ENCODE results near the gene ARFGAP3.

ARFGAP3 gene

GRCh38 chr22:42855211-42855610, 1.9 kb downstream of the ARFGAP3 start:
- Histone ChIP-seq H3K4me1 (ENCODE audit: control insufficient read depth, low read length) (peaks cover 11% of the 10 kb centered on the region), H3K4me2 (ENCODE audit: low read length) (no peak overlapping the region), H3K27ac (ENCODE audit: low read depth, low read length) (no peak overlapping the region), H4K20me1 (ENCODE audit: control insufficient read depth, insufficient read depth, low read depth, low read length) (no peaks in the 10 kb centered on the region), H3K27me3 (ENCODE audit: control insufficient read depth, low read length) (no peaks in the 10 kb centered on the region), H3K4me3 (ENCODE audit: low read length) (no peak overlapping the region), H3K36me3 (ENCODE audit: control insufficient read depth, low read length) (no peaks in the 10 kb centered on the region), H3K79me2 (ENCODE audit: control insufficient read depth, low read length) (peaks cover 8% of the 10 kb centered on the region), H3K9me2 (replicated peaks; ENCODE audit: control insufficient read depth, low read length) (no peaks in the 10 kb centered on the region), H3K9me3 (ENCODE audit: control insufficient read depth, insufficient read depth, low read length) (no peaks in the 10 kb centered on the region; the same call in 1 of the 2 replicates), H3F3A (ENCODE audit: control insufficient read depth, insufficient read depth) (no peaks in the 10 kb centered on the region)
- TF ChIP-seq EZH2phosphoT487 (IDR thresholded peaks at IDR 0.05; ENCODE audit: borderline replicate concordance, low read length) (no peak), CTCF (IDR thresholded peaks at IDR 0.05; ENCODE audit: low read depth, low read length, poor library complexity, severe bottlenecking) (no peak)

- no peaks in the 10 kb centered on the region for H3K4me1 ChIP-seq (ENCODE audit: control insufficient read depth, low read length)
- H3K27me3 ChIP-seq (ENCODE audit: control insufficient read depth, low read length), result no peaks in the 10 kb centered on the region
- no peaks in the 10 kb centered on the region for H3K36me3 ChIP-seq (ENCODE audit: control insufficient read depth, low read length)
- H3K9me2 ChIP-seq (replicated peaks; ENCODE audit: control insufficient read depth, low read length), result no peaks in the 10 kb centered on the region
- H3K9me3 ChIP-seq (ENCODE audit: control insufficient read depth, insufficient read depth, low read length), result no peaks in the 10 kb centered on the region
- no peaks in the 10 kb centered on the region for H3F3A ChIP-seq (ENCODE audit: control insufficient read depth, insufficient read depth)
- H3K27ac ChIP-seq (ENCODE audit: low read depth, low read length), result no peak overlapping the region
- no peaks in the 10 kb centered on the region for H4K20me1 ChIP-seq (ENCODE audit: control insufficient read depth, insufficient read depth, low read depth, low read length)
- TF ChIP-seq EZH2phosphoT487 (IDR thresholded peaks at IDR 0.05; ENCODE audit: borderline replicate concordance, low read length) (no peak), CTCF (IDR thresholded peaks at IDR 0.05; ENCODE audit: low read depth, low read length, poor library complexity, severe bottlenecking) (no peak)
- peaks cover 7% of the 10 kb centered on the region for H3K79me2 ChIP-seq (ENCODE audit: control insufficient read depth, low read length)
- H3K4me2 ChIP-seq (ENCODE audit: low read length), result no peak overlapping the region
- no peak overlapping the region for H3K4me3 ChIP-seq (ENCODE audit: low read length)
Measured at GRCh38 chr22:42848941-42849550, 8.0 kb downstream of the ARFGAP3 start.

GRCh38 chr22:42847110-42847509, 10.0 kb downstream of the ARFGAP3 start:
- Histone ChIP-seq H3K9me3 (ENCODE audit: control insufficient read depth, insufficient read depth, low read length) (no peaks in the 10 kb centered on the region), H3K4me3 (ENCODE audit: low read length) (no peak overlapping the region), H3K9me2 (replicated peaks; ENCODE audit: control insufficient read depth, low read length) (no peaks in the 10 kb centered on the region), H3K27ac (ENCODE audit: low read depth, low read length) (no peak overlapping the region), H3K4me1 (ENCODE audit: control insufficient read depth, low read length) (no peaks in the 10 kb centered on the region), H3K79me2 (ENCODE audit: control insufficient read depth, low read length) (no peaks in the 10 kb centered on the region), H3K36me3 (ENCODE audit: control insufficient read depth, low read length) (no peaks in the 10 kb centered on the region), H3F3A (ENCODE audit: control insufficient read depth, insufficient read depth) (no peaks in the 10 kb centered on the region), H4K20me1 (ENCODE audit: control insufficient read depth, insufficient read depth, low read depth, low read length) (no peaks in the 10 kb centered on the region), H3K4me2 (ENCODE audit: low read length) (no peak overlapping the region), H3K27me3 (ENCODE audit: control insufficient read depth, low read length) (no peaks in the 10 kb centered on the region)
- TF ChIP-seq EZH2phosphoT487 (IDR thresholded peaks at IDR 0.05; ENCODE audit: borderline replicate concordance, low read length) (no peak), CTCF (IDR thresholded peaks at IDR 0.05; ENCODE audit: low read depth, low read length, poor library complexity, severe bottlenecking) (no peak)
